ENCODE data around the gene APBB3. TPM values are rescaled to one million over a fixed set of nuclear protein-coding genes. Genes with fewer than 3 reads are reported as not detected.
"Not testable (repeated sequence)": the region's sequence is repeated elsewhere in the genome, so short reads cannot be mapped to it uniquely, and the experiment has no call there.

The APBB3 gene
- polyA plus RNA-seq, 1 experiment, result 24.3 TPM

DNA sequence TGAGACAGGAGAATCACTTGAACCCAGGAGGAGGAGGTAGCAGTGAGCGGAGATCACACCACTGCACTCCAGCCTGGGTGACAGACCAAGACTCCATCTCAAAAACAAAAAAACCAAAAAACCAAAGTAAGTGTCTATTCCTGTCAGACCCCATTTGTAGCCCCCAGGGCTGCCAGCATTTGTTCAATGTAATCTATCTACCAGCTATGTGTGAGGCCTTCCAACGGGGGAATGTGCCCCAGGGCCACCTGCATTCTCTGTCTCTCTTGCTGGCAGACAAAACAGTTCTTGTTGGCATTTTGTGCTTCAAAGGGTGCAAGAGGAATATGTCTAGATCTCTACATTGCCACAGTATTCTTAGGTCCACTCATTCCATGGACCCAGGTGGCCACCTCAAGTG, 34.4 kb upstream of the APBB3 start:
- ChIA-PET POLR2A (no interaction called here), CTCF (no interaction called here)
- peaks cover 3% of the 10 kb centered on the region; the same call in 1 of the 2 replicates for H3K27me3 ChIP-seq (ENCODE audit: control insufficient read depth, insufficient read depth, low read length)
- TF ChIP-seq, protein P1, sequence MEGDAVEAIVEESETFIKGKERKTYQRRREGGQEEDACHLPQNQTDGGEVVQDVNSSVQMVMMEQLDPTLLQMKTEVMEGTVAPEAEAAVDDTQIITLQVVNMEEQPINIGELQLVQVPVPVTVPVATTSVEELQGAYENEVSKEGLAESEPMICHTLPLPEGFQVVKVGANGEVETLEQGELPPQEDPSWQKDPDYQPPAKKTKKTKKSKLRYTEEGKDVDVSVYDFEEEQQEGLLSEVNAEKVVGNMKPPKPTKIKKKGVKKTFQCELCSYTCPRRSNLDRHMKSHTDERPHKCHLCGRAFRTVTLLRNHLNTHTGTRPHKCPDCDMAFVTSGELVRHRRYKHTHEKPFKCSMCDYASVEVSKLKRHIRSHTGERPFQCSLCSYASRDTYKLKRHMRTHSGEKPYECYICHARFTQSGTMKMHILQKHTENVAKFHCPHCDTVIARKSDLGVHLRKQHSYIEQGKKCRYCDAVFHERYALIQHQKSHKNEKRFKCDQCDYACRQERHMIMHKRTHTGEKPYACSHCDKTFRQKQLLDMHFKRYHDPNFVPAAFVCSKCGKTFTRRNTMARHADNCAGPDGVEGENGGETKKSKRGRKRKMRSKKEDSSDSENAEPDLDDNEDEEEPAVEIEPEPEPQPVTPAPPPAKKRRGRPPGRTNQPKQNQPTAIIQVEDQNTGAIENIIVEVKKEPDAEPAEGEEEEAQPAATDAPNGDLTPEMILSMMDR (IDR thresholded peaks at IDR 0.05; ENCODE audit: insufficient read depth, low read depth, low read length), result no peak
- no peak overlapping the region for H3K4me3 ChIP-seq (ENCODE audit: low read depth, low read length)
- H3K36me3 ChIP-seq (ENCODE audit: control insufficient read depth, insufficient read depth, low read length), result no peaks in the 10 kb centered on the region
- DNase-seq (ENCODE audit: low read depth), result no peak

DNA sequence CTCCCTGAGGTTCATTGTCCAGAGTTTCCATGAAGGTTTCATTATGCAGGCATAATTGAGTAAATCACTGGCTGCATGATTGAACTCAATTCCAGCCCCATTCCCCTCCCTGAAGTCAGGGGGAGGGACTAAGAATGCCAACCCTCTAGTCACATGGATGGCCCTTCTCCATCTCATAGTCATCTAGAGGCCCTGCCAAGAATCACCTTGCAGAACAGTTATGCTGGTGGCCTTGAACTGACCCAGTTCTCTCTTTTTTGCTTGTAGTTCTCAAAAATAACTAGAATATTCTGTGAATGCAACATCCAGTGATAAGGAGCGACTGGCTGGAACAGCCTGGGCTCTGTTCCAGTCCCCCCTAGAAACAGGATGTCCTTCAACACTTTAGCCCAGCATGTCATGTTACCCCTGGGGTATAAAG, 31.9 kb upstream of the APBB3 start:
- DNase-seq (ENCODE audit: low read depth), result no peak
- ChIA-PET CTCF (interaction anchor here (0.9 to 1.1 kb wide), 2 partner anchors 10 to 11 kb away, joined by 3 to 4 read pairs; no protein-coding TSS in a partner anchor), POLR2A (no interaction called here)
- peaks cover 3% of the 10 kb centered on the region for H3K27me3 ChIP-seq (ENCODE audit: control insufficient read depth, insufficient read depth, low read length)
- no peak overlapping the region for H3K4me3 ChIP-seq (ENCODE audit: low read depth, low read length)
- TF ChIP-seq, protein P1 (IDR thresholded peaks at IDR 0.05; ENCODE audit: insufficient read depth, low read depth, low read length), result no peak
- no peaks in the 10 kb centered on the region for H3K36me3 ChIP-seq (ENCODE audit: control insufficient read depth, insufficient read depth, low read length)

DNA sequence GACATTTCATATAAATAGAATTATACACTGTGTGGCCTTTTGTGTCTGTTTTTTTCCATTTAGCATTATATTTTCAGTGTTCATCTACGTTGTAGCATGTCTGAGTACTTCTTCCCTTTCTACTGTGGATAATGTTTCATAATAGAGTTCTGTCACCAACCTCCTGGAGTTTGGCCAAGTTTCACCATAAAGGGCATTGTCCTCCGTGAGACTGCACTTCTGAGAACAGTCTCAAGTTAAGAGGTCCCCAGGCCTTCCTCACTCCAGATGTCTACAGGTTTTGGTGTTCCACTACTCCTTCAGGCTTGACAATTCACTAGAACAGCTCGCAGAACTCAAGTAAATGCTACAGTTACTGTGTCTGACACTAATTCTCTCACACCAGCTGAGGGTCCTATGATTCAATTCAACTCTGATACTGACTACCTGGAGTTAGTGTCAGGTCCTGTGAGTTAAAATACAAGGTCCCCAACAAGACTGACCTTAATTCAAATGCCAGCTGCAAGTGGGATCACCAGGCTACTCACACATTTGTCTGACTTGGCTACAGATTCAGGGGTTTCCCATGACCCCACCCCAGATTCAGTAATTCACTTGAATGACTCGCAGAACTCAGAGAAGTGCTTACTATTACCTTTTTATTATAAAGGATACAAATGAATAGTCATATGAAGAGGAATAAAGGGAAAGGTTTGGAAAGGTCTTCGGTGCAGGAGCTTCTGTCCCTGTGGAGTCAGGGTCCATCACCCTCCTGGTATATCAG, 31.3 kb upstream of the APBB3 start:
- H3K27me3 ChIP-seq (ENCODE audit: control insufficient read depth, insufficient read depth, low read length), result peaks cover 3% of the 10 kb centered on the region
- DNase-seq (ENCODE audit: low read depth), result no peak
- TF ChIP-seq, protein P1 (IDR thresholded peaks at IDR 0.05; ENCODE audit: insufficient read depth, low read depth, low read length), result no peak
- CTCF ChIA-PET, result interaction anchor here (0.9 to 1.1 kb wide), 2 partner anchors 11 to 12 kb away, joined by 3 to 4 read pairs; no protein-coding TSS in a partner anchor
- no peak overlapping the region for H3K4me3 ChIP-seq (ENCODE audit: low read depth, low read length)
- POLR2A ChIA-PET, result no interaction called here
- H3K36me3 ChIP-seq (ENCODE audit: control insufficient read depth, insufficient read depth, low read length), result no peaks in the 10 kb centered on the region

DNA sequence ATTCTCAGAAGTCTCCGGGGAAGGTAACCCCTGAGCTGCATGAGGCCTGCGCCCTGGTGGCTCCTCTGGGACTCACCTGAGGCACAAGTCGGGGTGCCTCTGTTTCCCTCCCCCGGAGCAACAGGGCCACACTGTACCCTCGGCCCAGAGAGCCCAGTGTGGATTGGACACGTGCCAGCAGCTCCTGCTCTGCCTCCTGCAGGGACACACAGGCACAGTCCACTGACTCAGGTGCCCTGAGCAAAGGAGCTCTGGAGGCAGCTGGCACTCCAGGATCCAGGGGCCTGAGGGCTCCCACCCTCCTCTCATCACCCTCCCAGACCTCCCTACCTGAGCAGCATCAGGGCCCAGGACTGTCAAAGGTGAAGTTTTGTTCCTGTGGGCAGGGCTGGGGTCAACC, 29.8 kb upstream of the APBB3 start:
- POLR2A ChIA-PET, result no interaction called here
- Histone ChIP-seq H3K27me3 (ENCODE audit: control insufficient read depth, insufficient read depth, low read length) (peaks cover 3% of the 10 kb centered on the region), H3K36me3 (ENCODE audit: control insufficient read depth, insufficient read depth, low read length) (no peaks in the 10 kb centered on the region), H3K4me3 (ENCODE audit: low read depth, low read length) (no peak overlapping the region)
- CTCF ChIA-PET, result no interaction called here
- TF ChIP-seq, protein P1 (IDR thresholded peaks at IDR 0.05; ENCODE audit: insufficient read depth, low read depth, low read length), result no peak
- no peak for DNase-seq (ENCODE audit: low read depth)

DNA sequence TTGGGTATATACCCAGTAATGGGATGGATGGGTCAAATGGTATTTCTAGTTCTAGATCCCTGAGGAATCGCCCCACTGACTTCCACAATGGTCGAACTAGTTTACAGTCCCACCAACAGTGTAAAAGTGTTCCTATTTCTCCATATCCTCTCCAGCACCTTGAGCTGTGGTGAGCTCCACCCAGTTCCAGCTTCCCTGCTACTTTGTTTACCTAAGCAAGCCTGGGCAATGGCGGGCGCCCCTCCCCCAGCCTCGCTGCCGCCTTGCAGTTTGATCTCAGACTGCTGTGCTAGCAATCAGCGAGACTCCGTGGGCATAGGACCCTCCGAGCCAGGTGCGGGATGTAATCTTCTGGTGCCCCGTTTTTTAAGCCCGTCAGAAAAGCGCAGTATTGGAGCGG, 28.7 kb upstream of the APBB3 start:
- H3K27me3 ChIP-seq (ENCODE audit: control insufficient read depth, insufficient read depth, low read length); CTCF ChIA-PET; H3K4me3 ChIP-seq (ENCODE audit: low read depth, low read length); DNase-seq (ENCODE audit: low read depth); H3K36me3 ChIP-seq (ENCODE audit: control insufficient read depth, insufficient read depth, low read length); POLR2A ChIA-PET: not testable (repeated sequence)

Data from BJ (cell line).